Measurements from ENCODE around the gene ABHD16B. TPM values are rescaled to one million over a fixed set of nuclear protein-coding genes. Genes with fewer than 3 reads are reported as not detected.

ABHD16B gene
- total and polyA plus RNA-seq, 10 of the 15 experiments (the other 5 are each of a cell fraction or from before 2014, with no cell fraction given) = 0.13 TPM; not detected in 9

GRCh38 chr20:63850689-63851547, 10.4 kb upstream of the ABHD16B start (continued):
- TF ChIP-seq CUX1 (IDR thresholded peaks at IDR 0.05; ENCODE audit: insufficient replicate concordance, low read depth, low read length) = no peak
- TF ChIP-seq RAD21 (IDR thresholded peaks at IDR 0.05; ENCODE audit: insufficient read depth, low read depth, low read length) = no peak; the same call in 1 of the 2 replicates
- 0 out of 2 replicates have a peak, but pooled peaks have one; percentile 75 for TF ChIP-seq RCOR1 (conservative IDR thresholded peaks at IDR 0.05; ENCODE audit: low read depth, low read length)
- TF ChIP-seq NKRF (conservative IDR thresholded peaks at IDR 0.05) = peak; percentile 45; the same call in 1 of the 2 replicates
- TF ChIP-seq ZNF207 (IDR thresholded peaks at IDR 0.05; ENCODE audit: borderline replicate concordance) = no peak
- TF ChIP-seq BCL3 (IDR thresholded peaks at IDR 0.05; ENCODE audit: borderline replicate concordance, insufficient read depth, low read depth, low read length, poor library complexity, severe bottlenecking) = peak; percentile 82
- peak; percentile 50; the same call in 1 of the 2 replicates for TF ChIP-seq ZBTB33 (IDR thresholded peaks at IDR 0.05)
- no peak for TF ChIP-seq SUZ12 (IDR thresholded peaks at IDR 0.05; ENCODE audit: unreplicated experiment)
- no peak for TF ChIP-seq ZSCAN29 (IDR thresholded peaks at IDR 0.05)
- peak; percentile 87 for TF ChIP-seq CBFB (IDR thresholded peaks at IDR 0.05; ENCODE audit: low read depth)
- no peak for TF ChIP-seq NR2C2 (IDR thresholded peaks at IDR 0.05; ENCODE audit: borderline replicate concordance, control insufficient read depth, insufficient read length, low read depth)
- TF ChIP-seq ZBTB11 (CRISPR knock-in tag; IDR thresholded peaks at IDR 0.05) = no peak
- TF ChIP-seq PAX5 (IDR thresholded peaks at IDR 0.05; ENCODE audit: borderline replicate concordance, low read depth, low read length) = peak; percentile 98
